Activated CD4-positive, alpha-beta T cell treated with anti-CD3 and anti-CD28 coated beads for 36 hours (primary cell): ENCODE results near the gene RGS21. TPM values are rescaled to one million over a fixed set of nuclear protein-coding genes. Genes with fewer than 3 reads are reported as not detected.

Source experiments
- ATAC-seq: fragments of 200-7000 bp; cut with Tn5 transposase; one replicate; pipeline ENCODE4 v1.10.0; 2021; ENCODE audit warnings: mild to moderate bottlenecking, moderate library complexity
- CTCF ChIA-PET: fragments of 350-600 bp; sonication (Branson Sonifier 250); formaldehyde crosslinking; loops from one replicate; lab custom pipeline; 2021; ENCODE audit warnings: antibody characterized with exemption; lab: Charles Lee
- POLR2A ChIA-PET: fragments of 350-600 bp; sonication (Branson Sonifier 250); formaldehyde crosslinking; loops from one replicate; lab custom pipeline; 2021; ENCODE audit warnings: antibody characterized with exemption, inconsistent platforms; lab: Charles Lee
- DNase-seq: peaks from one replicate; pipeline ENCODE4 v3.0.0-alpha.2; 2020
- H3K27ac Mint-ChIP-seq: one replicate; pipeline ENCODE4 v1.8.0; 2021; ENCODE audit warnings: mixed read lengths
- H3K27me3 Mint-ChIP-seq: one replicate; pipeline ENCODE4 v1.8.0; 2021; ENCODE audit warnings: mixed read lengths
- H3K36me3 Mint-ChIP-seq: one replicate; pipeline ENCODE4 v1.8.0; 2021; ENCODE audit warnings: low read depth, mixed read lengths
- H3K4me1 Mint-ChIP-seq: one replicate; pipeline ENCODE4 v1.8.0; 2021; ENCODE audit warnings: mixed read lengths
- H3K4me3 Mint-ChIP-seq: one replicate; pipeline ENCODE4 v1.8.0; 2021; ENCODE audit warnings: mild to moderate bottlenecking, moderate library complexity, mixed read lengths
- H3K9me3 Mint-ChIP-seq: one replicate; pipeline ENCODE4 v1.8.0; 2021; ENCODE audit warnings: low read depth, mixed read lengths
- intact Hi-C, 2 experiments: fragments of 100-400 bp; cut with DNase I in 1 of 2; cut with micrococcal nuclease in 1 of 2; formaldehyde crosslinking; loops; one replicate each; pipeline versions ENCODE4 v1.14.2 to v1.15.1; 2022 to 2024; cut with DNase I, micrococcal nuclease
- total RNA-seq, 2 experiments: library from RNA; stranded (reverse); gene quantifications; one replicate each; pipeline ENCODE4 v1.2.3, GENCODE V29; 2021

The RGS21 gene
- total RNA-seq, 2 experiments from 2014 or later, result not detected

- Mint-ChIP-seq H3K36me3 (no peaks in the 10 kb centered on the region), H3K9me3 (no peaks in the 10 kb centered on the region), H3K27me3 (no peaks in the 10 kb centered on the region), H3K4me1 (no peaks in the 10 kb centered on the region), H3K4me3 (no peak overlapping the region), H3K27ac (no peak overlapping the region)
- intact Hi-C loops, result no loop called here
- POLR2A ChIA-PET, result no interaction called here
- CTCF ChIA-PET, result no interaction called here
- no peak for DNase-seq
- ATAC-seq, result no peak
These were observed 26.6 kb downstream of the RGS21 start for GRCh38 chr1:192343344-192343743.

GRCh38 chr1:192349314-192349713 lies 32.5 kb downstream of the RGS21 start:
- ChIA-PET CTCF (no interaction called here), POLR2A (no interaction called here)
- no peaks in the 10 kb centered on the region for H3K27me3 Mint-ChIP-seq
- no peak for ATAC-seq
- H3K27ac Mint-ChIP-seq, result no peak overlapping the region
- no peak for DNase-seq
- intact Hi-C loops, result no loop called here
- H3K4me3 Mint-ChIP-seq, result no peak overlapping the region
- H3K9me3 Mint-ChIP-seq, result no peaks in the 10 kb centered on the region
- no peaks in the 10 kb centered on the region for H3K36me3 Mint-ChIP-seq
- H3K4me1 Mint-ChIP-seq, result no peaks in the 10 kb centered on the region

GRCh38 chr1:192350356-192350755 lies 33.6 kb downstream of the RGS21 start:
- POLR2A ChIA-PET, result no interaction called here

GRCh38 chr1:192351550-192351949 lies 34.8 kb downstream of the RGS21 start:
- ATAC-seq, result no peak
- H3K27ac Mint-ChIP-seq, result no peak overlapping the region
- no peak for DNase-seq
- no peaks in the 10 kb centered on the region for H3K27me3 Mint-ChIP-seq
- ChIA-PET CTCF (no interaction called here), POLR2A (interaction anchor here (0.6 kb wide), 1 partner anchor 10 kb away, joined by 5 read pairs; no protein-coding TSS in a partner anchor)
- intact Hi-C loops, result no loop called here
- no peak overlapping the region for H3K4me3 Mint-ChIP-seq
- no peaks in the 10 kb centered on the region for H3K36me3 Mint-ChIP-seq
- H3K9me3 Mint-ChIP-seq, result no peaks in the 10 kb centered on the region
- no peaks in the 10 kb centered on the region for H3K4me1 Mint-ChIP-seq

More at GRCh38 chr1:192350356-192350755, 33.6 kb downstream of the RGS21 start:
- H3K36me3 Mint-ChIP-seq, result no peaks in the 10 kb centered on the region
- CTCF ChIA-PET, result no interaction called here
- no peak overlapping the region for H3K4me3 Mint-ChIP-seq
- intact Hi-C loops, result no loop called here
- no peak for ATAC-seq
- H3K9me3 Mint-ChIP-seq, result no peaks in the 10 kb centered on the region
- no peaks in the 10 kb centered on the region for H3K4me1 Mint-ChIP-seq
- no peak for DNase-seq
- no peak overlapping the region for H3K27ac Mint-ChIP-seq
- H3K27me3 Mint-ChIP-seq, result no peaks in the 10 kb centered on the region

- Mint-ChIP-seq H3K27me3 (no peaks in the 10 kb centered on the region), H3K4me1 (no peaks in the 10 kb centered on the region), H3K4me3 (no peak overlapping the region), H3K27ac (no peak overlapping the region), H3K9me3 (no peaks in the 10 kb centered on the region), H3K36me3 (no peaks in the 10 kb centered on the region)
- ChIA-PET POLR2A (no interaction called here), CTCF (no interaction called here)
- DNase-seq (no peak), ATAC-seq (no peak)
- intact Hi-C loops, result no loop called here
These were observed 41.1 kb downstream of the RGS21 start for GRCh38 chr1:192357924-192358323.

- ChIA-PET CTCF (no interaction called here), POLR2A (no interaction called here)
- no peaks in the 10 kb centered on the region for H3K9me3 Mint-ChIP-seq
- H3K4me3 Mint-ChIP-seq, result no peak overlapping the region
- DNase-seq (no peak), ATAC-seq (no peak)
- H3K27ac Mint-ChIP-seq, result no peak overlapping the region
- intact Hi-C loops, result no loop called here
- H3K27me3 Mint-ChIP-seq, result no peaks in the 10 kb centered on the region
- no peaks in the 10 kb centered on the region for H3K4me1 Mint-ChIP-seq
- H3K36me3 Mint-ChIP-seq, result no peaks in the 10 kb centered on the region
These were observed 41.6 kb downstream of the RGS21 start for GRCh38 chr1:192358402-192358801.

- intact Hi-C loops, result no loop called here
- ChIA-PET CTCF (no interaction called here), POLR2A (no interaction called here)
- Mint-ChIP-seq H3K4me3 (no peak overlapping the region), H3K36me3 (no peaks in the 10 kb centered on the region), H3K27me3 (no peaks in the 10 kb centered on the region), H3K27ac (no peak overlapping the region), H3K9me3 (no peaks in the 10 kb centered on the region), H3K4me1 (no peaks in the 10 kb centered on the region)
- no peak for DNase-seq
- ATAC-seq, result no peak
These were observed 42.0 kb downstream of the RGS21 start for GRCh38 chr1:192358822-192359221.

- ATAC-seq (no peak), DNase-seq (no peak)
- no peak overlapping the region for H3K27ac Mint-ChIP-seq
- H3K27me3 Mint-ChIP-seq, result no peaks in the 10 kb centered on the region
- H3K9me3 Mint-ChIP-seq, result no peaks in the 10 kb centered on the region
- no peak overlapping the region for H3K4me3 Mint-ChIP-seq
- intact Hi-C loops, result no loop called here
- ChIA-PET CTCF (no interaction called here), POLR2A (no interaction called here)
- H3K4me1 Mint-ChIP-seq, result no peaks in the 10 kb centered on the region
- H3K36me3 Mint-ChIP-seq, result no peaks in the 10 kb centered on the region
These were observed 46.4 kb downstream of the RGS21 start for GRCh38 chr1:192363177-192363576.

GRCh38 chr1:192367436-192367835 lies 50.6 kb downstream of the RGS21 start:
- H3K27ac Mint-ChIP-seq, result no peak overlapping the region
- ATAC-seq, result no peak

GRCh38 chr1:192375306-192375705 lies 58.5 kb downstream of the RGS21 start:
- no peaks in the 10 kb centered on the region for H3K4me1 Mint-ChIP-seq
- CTCF ChIA-PET, result no interaction called here
- no peak overlapping the region for H3K27ac Mint-ChIP-seq
- DNase-seq (no peak), ATAC-seq (no peak)
- H3K36me3 Mint-ChIP-seq, result no peaks in the 10 kb centered on the region
- no peak overlapping the region for H3K4me3 Mint-ChIP-seq
- H3K9me3 Mint-ChIP-seq, result no peaks in the 10 kb centered on the region
- POLR2A ChIA-PET, result no interaction called here
- intact Hi-C loops, result no loop called here
- H3K27me3 Mint-ChIP-seq, result no peaks in the 10 kb centered on the region

More at GRCh38 chr1:192367436-192367835, 50.6 kb downstream of the RGS21 start:
- ChIA-PET CTCF (no interaction called here), POLR2A (interaction anchor here (0.6 kb wide), 1 partner anchor 396 kb away, joined by 5 read pairs; no protein-coding TSS in a partner anchor)
- Mint-ChIP-seq H3K9me3 (no peaks in the 10 kb centered on the region), H3K36me3 (no peaks in the 10 kb centered on the region), H3K4me3 (no peak overlapping the region), H3K27me3 (no peaks in the 10 kb centered on the region), H3K4me1 (no peaks in the 10 kb centered on the region)
- intact Hi-C loops, result no loop called here
- DNase-seq, result no peak

GRCh38 chr1:192376374-192376773 lies 59.6 kb downstream of the RGS21 start:
- H3K27me3 Mint-ChIP-seq, result no peaks in the 10 kb centered on the region
- no peak for ATAC-seq
- no peaks in the 10 kb centered on the region for H3K4me1 Mint-ChIP-seq
- DNase-seq, result no peak
- no peaks in the 10 kb centered on the region for H3K9me3 Mint-ChIP-seq
- ChIA-PET POLR2A (no interaction called here), CTCF (no interaction called here)
- intact Hi-C loops, result no loop called here
- no peak overlapping the region for H3K27ac Mint-ChIP-seq
- H3K4me3 Mint-ChIP-seq, result no peak overlapping the region
- no peaks in the 10 kb centered on the region for H3K36me3 Mint-ChIP-seq

- H3K9me3 Mint-ChIP-seq, result no peaks in the 10 kb centered on the region
- DNase-seq (no peak), ATAC-seq (no peak)
- ChIA-PET CTCF (no interaction called here), POLR2A (no interaction called here)
- H3K27ac Mint-ChIP-seq, result no peak overlapping the region
- no peaks in the 10 kb centered on the region for H3K36me3 Mint-ChIP-seq
- H3K4me3 Mint-ChIP-seq, result no peak overlapping the region
- no peaks in the 10 kb centered on the region for H3K4me1 Mint-ChIP-seq
- no peaks in the 10 kb centered on the region for H3K27me3 Mint-ChIP-seq
- intact Hi-C loops, result no loop called here
These were observed 61.5 kb downstream of the RGS21 start for GRCh38 chr1:192378276-192378675.

- ATAC-seq, result no peak
- Mint-ChIP-seq H3K27ac (no peak overlapping the region), H3K4me1 (no peaks in the 10 kb centered on the region), H3K9me3 (no peaks in the 10 kb centered on the region), H3K27me3 (no peaks in the 10 kb centered on the region), H3K4me3 (no peak overlapping the region), H3K36me3 (no peaks in the 10 kb centered on the region)
- ChIA-PET POLR2A (no interaction called here), CTCF (no interaction called here)
- intact Hi-C loops, result no loop called here
- no peak for DNase-seq
These were observed 62.1 kb downstream of the RGS21 start for GRCh38 chr1:192378878-192379277.
